ENCODE data around the gene DDX42.
"Not testable (repeated sequence)": the region's sequence is repeated elsewhere in the genome, so short reads cannot be mapped to it uniquely, and the experiment has no call there.

DNA sequence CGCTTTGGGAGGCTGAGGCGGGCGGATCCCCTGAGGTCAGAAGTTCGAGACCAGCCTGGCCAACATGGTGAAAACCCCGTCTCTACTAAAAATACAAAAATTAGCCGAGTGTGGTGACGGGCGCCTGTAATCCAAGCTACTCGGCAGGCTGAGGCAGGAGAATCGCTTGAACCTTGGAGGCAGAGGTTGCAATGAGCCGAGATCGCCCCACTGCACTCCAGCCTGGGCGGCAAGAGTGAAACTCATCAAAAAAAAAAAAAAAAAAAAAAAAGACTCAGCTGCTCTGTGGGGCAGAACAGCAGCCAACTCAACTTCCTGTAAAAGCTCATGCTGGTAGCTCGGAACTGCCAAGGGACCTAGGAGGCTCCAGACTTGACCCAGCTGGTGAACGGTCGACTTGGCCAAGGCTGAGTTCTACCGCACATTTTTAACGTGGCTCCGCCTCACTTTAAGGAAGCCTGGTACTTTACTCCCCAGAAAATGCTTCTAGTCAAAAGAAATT lies 69.5 kb downstream of the DDX42 start:
- TF ChIP-seq, protein P1, sequence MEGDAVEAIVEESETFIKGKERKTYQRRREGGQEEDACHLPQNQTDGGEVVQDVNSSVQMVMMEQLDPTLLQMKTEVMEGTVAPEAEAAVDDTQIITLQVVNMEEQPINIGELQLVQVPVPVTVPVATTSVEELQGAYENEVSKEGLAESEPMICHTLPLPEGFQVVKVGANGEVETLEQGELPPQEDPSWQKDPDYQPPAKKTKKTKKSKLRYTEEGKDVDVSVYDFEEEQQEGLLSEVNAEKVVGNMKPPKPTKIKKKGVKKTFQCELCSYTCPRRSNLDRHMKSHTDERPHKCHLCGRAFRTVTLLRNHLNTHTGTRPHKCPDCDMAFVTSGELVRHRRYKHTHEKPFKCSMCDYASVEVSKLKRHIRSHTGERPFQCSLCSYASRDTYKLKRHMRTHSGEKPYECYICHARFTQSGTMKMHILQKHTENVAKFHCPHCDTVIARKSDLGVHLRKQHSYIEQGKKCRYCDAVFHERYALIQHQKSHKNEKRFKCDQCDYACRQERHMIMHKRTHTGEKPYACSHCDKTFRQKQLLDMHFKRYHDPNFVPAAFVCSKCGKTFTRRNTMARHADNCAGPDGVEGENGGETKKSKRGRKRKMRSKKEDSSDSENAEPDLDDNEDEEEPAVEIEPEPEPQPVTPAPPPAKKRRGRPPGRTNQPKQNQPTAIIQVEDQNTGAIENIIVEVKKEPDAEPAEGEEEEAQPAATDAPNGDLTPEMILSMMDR (IDR thresholded peaks at IDR 0.05; ENCODE audit: borderline replicate concordance, extremely low read depth, low read length, poor library complexity, severe bottlenecking) = not testable (repeated sequence)
- not testable (repeated sequence) for TF ChIP-seq EZH2 (IDR thresholded peaks at IDR 0.05; ENCODE audit: borderline replicate concordance, low read depth, low read length, severe bottlenecking)

All from DND-41 (cell line).